Spleen (tissue), 7 donors: ENCODE data around the gene PTH1R.

Experiments used
- POLR2A ChIP-seq, 3 donors: fragments of 450-650 bp; IDR thresholded peaks; one replicate each; pipeline ENCODE4 v1.5.1; 2017; ENCODE audit warnings: antibody characterized with exemption in 3 of 3, mild to moderate bottlenecking in 1 of 3
- TF ChIP-seq, protein P1 (sequence below), 11 experiments: fragments of 200-600 bp in 7 of 11; fragments of 450-650 bp in 4 of 11; sonication (generic) in 4 of 11; IDR thresholded peaks in 8 of 11; conservative IDR thresholded peaks in 3 of 11; 1 replicate in 7 of 11; 2 replicates in 4 of 11; pipeline versions ENCODE4 v1.4.0 to v1.8.0; 2016 to 2021; ENCODE audit warnings: antibody characterized with exemption in 11 of 11, inconsistent platforms in 4 of 11, mild to moderate bottlenecking in 1 of 11
- donor health status: DM: no; HTN: no; CAD: no; lungs with moderate emphysema.
- donor health status: DM: no; HTN: no; CAD: no.
- donor health status: DM: no; HTN: no; CAD: no.

DNA sequence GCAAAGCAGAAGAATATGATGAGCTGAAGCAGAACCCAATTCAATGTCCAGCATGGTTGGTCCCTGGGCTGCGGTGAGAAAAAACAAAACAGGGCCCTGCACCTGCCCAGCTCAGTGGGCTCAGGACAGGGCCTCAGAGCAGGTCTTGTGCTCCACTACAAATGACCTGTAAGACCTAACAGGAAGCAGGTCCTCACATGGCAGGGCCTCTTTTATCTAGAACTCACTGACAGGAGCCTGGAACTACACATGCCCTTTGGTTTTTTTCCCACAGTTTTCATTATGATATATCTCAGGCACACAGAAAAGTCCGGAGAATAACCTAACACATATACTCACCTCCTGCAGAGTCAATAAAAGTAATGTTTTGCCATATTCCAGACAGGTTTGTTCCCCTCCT is 60.6 kb downstream of the PTH1R start:
- TF ChIP-seq, protein P1, sequence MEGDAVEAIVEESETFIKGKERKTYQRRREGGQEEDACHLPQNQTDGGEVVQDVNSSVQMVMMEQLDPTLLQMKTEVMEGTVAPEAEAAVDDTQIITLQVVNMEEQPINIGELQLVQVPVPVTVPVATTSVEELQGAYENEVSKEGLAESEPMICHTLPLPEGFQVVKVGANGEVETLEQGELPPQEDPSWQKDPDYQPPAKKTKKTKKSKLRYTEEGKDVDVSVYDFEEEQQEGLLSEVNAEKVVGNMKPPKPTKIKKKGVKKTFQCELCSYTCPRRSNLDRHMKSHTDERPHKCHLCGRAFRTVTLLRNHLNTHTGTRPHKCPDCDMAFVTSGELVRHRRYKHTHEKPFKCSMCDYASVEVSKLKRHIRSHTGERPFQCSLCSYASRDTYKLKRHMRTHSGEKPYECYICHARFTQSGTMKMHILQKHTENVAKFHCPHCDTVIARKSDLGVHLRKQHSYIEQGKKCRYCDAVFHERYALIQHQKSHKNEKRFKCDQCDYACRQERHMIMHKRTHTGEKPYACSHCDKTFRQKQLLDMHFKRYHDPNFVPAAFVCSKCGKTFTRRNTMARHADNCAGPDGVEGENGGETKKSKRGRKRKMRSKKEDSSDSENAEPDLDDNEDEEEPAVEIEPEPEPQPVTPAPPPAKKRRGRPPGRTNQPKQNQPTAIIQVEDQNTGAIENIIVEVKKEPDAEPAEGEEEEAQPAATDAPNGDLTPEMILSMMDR (IDR thresholded peaks at IDR 0.05 in 8 of 11, conservative IDR thresholded peaks at IDR 0.05 in 3 of 11) = no peak
- TF ChIP-seq POLR2A (IDR thresholded peaks at IDR 0.05) = no peak
